NCI-H2227 (cell line): Measurements from ENCODE around the gene SNRNP35.
"Not testable (repeated sequence)": the region's sequence is repeated elsewhere in the genome, so short reads cannot be mapped to it uniquely, and the experiment has no call there.

Experiments used
- DNase-seq: peaks from one replicate; lab custom pipeline; 2025; ENCODE audit not compliant: unreplicated experiment; lab: John Stamatoyannopoulos, UW

Gene SNRNP35

DNA sequence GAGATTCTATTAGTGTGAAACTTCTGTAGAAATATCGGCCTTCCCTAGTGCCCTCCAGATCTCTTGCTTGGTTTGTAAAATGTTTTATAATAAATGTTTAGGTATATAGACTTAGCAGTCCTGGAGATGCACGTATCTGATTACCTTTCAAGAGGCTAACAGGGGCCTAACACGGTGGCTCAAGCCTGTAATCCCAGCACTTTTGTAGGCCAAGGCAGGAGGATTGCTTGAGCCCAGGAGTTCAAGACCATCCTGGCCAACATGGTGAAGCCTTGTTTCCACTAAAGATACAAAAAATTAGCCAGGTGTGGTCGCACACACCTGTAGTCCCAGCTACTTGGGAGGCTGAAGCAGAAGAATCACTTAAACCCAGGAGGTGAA lies 11.6 kb upstream of the SNRNP35 start:
- DNase-seq, result no peak

DNA sequence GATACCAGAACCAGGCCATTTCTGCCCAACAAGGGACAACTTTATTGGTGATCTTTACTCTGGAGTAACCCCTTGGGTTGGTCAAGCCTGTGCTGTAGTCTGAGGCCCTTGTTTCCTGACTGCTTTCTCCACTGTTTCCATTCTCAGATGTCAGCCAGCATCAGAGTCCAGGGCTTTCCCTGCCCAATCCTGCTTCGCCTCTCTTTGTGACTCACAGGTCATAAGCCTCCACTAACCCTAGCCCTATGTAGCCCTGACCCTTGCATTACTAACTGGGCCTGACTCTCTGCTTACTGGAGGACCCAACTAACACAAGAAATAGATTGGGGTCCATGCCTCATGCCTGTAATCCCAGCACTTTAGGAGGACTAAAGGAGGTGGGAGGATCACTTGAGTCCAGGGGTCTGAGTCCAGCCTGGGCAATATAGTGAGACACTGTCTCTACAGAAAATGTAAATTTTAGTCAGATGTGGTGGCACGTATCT lies 8.6 kb upstream of the SNRNP35 start:
- DNase-seq, result no peak

DNA sequence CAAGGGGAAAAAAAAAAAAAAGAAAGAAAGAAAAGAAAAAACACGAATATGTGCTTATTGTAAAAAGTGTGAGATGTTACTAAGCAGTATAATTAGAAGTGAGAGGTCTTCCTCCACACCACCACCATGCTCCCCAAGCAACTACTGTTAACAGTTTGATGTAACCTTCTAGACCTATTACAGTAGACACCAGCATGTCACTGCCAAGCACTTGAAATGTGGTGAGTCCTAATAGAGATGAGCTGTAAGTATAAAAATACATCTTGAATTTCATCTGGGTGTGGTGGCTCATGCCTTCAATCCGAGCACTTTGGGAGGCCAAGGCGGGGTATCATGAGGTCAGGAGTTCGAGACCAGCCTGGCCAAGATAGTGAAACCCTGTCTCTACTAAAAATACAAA lies 8.1 kb upstream of the SNRNP35 start:
- DNase-seq, result no peak

DNA sequence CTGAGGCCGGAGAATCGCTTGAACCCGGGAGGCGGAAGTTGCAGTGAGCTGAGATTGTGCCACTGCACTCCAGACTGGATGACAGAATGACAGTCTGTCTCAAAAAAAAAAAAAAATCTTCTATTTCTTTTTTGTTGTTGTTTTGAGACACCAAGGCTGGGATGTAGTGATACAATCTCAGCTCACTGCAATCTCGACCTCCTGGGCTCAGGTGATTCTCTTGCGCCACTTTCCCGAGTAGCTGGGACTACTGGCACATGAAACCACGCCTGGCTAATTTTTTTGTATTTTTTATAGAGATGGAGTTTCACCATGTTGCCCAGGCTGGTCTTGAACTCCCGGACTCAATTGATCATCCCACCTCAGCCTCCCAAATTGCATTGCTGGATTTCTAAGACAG lies 7.3 kb upstream of the SNRNP35 start:
- no peak for DNase-seq

DNA sequence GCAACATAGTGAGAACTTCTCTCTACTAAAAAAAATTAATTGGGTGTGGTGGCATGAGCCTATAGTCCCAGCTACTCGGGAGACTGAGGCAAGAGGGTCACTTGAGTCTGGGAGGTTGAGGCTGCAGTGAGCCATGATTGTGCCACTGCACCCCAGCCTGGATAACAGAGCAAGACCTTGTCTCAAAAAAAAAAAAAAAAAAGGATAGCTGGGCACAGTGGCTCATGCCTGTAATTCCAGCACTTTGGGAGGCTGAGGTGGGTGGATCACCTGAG lies 5.7 kb upstream of the SNRNP35 start:
- DNase-seq, result not testable (repeated sequence)

DNA sequence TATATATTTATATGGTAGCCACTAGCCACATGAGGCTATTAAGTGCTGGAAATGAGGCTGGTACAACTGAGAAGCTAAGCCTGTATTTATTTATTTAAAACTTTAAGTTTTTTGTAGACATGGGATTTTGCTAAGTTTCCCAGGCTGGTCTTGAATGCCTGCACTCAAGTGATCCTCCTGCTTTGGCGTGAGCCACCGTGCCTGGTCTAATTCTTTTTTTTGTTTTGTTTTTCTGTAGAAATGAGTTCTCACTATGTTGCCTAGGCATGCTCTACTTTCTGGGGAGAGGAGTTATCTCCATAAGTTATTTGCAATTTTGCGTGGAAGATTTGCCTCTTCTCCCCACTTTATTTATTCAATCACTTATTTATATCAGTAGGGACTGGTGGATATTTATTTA lies 4.8 kb upstream of the SNRNP35 start:
- DNase-seq, result no peak

DNA sequence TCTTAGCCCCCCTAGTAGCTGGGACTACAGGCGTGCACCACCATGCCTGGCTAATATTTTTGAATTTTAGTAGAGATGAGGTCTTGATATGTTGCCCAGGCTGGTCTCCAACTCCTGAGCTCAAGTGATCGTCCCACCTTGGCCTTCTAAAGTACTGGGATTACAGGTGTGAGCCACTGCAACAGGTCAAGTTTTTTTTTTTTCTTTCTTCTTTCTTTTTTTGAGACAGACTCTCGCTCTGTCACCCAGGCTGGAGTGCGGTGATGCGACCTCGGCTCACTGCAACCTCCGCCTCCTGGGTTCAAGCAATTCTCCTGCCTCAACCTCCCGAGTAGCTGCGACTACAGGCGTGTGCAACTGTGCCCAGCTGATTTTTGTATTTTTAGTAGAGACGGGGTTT lies 5.2 kb downstream of the SNRNP35 start:
- not testable (repeated sequence) for DNase-seq

DNA sequence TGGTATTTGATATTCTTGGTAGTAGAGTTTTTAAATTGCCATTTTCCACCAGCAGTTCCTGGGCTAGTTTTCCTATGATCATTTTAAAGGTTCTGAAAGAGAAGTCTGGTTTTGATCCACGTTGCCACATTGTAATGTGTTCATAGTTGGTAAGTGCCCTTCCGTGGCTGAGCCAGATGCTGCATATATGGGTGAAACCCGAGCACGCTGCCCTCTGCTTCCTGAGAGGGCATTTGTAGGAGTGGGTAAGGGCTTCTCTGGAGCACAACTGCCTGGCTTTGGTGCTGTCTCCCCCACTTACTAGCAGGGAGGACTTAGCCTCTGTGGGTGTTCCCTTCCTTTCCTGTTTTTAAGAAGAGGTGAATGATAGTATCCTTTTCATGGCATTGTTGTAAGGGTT lies 7.1 kb downstream of the SNRNP35 start:
- DNase-seq, result no peak

DNA sequence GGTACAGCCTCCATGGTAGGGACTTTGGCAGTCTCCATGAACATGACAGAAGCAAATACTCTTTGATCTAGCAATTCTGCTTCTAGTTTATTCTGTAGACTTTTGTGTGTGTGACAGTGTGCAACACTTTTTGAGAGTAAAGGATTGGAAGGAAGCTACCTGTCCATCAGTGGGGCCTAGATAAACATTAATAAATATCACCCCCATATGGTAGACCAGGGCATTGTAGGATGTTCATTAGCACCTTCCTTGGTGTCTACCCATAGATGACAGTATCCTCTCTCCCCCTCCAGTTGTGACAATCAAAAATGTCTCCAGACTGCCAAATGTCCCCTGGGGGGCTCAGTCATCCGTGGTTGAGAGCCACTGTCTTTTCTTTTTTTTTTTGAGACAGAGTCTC lies 10.8 kb downstream of the SNRNP35 start:
- no peak for DNase-seq

DNA sequence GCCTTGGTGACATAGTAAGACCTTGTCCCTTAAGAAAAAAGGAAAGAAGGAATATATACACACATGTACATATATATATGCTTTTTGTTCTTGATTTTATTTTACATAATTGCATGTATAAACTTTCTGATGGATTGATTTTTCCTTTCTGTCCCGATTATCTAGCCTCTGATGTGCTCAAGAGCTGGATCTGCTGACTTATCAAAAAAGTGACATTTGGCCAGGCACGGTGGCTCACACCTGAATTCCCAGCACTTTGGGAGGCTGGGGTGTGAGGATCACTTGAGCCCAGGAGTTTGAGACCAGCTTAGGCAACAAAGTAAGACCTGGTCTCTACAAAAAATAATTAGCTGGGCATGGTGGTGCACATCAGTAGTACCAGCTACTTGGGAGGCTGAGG lies 12.0 kb downstream of the SNRNP35 start:
- DNase-seq, result no peak

DNA sequence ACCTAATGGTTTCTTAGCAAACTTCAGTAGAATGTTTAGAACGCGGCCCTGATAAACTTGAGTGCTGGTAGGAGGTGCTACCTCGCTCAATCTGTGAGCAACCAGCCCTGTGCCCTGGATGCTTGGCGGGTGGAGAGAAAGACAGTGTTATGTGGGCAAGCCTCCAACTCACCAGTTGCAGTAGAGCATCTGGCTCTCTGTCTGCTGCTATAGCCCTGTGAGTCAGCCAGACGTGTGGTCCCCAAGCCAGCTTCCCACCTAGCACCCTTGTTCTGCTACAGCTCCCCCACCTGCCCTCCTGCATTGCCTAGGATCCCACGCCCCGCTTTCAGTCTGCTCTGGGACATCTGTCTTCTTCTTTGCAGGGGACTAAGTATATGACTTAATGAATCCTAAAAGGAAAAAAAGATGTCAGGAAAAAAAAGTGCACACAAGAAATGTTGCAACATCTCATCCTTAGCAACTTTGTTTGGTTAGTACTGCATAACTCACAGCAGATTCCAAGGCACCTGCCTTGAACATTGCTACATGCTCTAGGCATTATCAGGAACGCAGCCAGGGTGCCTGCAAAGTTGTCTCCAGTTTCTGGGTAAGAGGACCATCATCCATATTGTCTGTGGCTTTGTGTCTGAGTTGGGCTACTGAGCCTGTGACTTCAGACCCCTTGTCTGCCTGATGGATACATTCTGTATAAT lies 13.6 kb downstream of the SNRNP35 start:
- no peak for DNase-seq

DNA sequence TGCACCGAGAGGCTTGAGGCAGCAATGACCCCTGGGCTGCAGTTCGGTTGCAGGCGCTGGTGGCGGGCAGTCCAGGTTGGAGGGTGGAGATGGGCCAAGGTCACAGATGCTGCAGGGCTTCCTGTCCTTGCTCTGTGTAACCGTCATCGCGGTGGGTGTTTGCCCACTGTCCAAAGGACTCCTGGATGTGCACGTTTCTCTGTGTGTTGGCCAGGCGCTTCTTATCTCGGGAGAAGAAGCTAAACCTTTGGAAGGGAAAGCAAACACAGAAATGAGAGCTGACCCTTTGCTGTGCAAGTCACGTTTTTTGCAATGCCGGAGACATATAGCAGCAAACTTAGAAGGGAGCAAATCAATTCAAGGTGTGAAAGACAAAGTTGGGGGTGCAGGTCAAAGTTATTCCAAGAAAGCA lies 14.5 kb downstream of the SNRNP35 start:
- no peak for DNase-seq

DNA sequence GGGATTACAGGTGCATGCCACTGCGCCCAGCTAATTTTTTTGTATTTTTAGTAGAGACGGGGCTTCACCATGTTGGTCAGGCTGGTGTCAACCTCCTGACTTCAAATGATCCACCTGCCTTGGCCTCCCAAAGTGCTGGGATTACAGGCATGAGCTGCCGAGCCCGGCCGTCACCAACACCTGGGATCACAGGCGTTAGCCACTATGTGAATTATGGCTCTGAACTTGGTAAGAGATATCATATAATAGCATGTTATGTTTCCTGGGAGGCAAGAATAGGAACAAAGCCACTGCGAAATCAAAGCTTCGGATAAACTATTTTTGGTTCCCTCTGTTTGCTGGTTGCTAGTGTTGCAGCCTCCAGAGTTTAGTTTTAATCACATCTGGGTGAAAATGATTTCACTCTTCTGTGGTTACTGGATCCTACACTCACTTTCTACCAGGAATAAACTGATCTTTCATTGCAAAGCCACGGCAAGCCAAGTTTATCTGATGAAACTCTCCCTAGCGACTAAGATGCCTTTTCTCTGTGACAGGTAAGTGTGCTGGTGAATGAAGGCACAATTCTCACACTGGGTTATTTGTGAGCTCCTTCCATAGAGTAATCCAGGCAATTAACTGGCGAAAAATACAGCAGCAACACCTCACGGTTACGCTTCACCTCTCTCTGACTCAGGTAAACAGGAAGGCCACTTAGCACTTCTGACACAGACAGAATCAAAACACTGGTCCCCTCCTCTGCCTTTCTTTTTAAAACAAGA lies 16.7 kb downstream of the SNRNP35 start:
- no peak for DNase-seq

DNA sequence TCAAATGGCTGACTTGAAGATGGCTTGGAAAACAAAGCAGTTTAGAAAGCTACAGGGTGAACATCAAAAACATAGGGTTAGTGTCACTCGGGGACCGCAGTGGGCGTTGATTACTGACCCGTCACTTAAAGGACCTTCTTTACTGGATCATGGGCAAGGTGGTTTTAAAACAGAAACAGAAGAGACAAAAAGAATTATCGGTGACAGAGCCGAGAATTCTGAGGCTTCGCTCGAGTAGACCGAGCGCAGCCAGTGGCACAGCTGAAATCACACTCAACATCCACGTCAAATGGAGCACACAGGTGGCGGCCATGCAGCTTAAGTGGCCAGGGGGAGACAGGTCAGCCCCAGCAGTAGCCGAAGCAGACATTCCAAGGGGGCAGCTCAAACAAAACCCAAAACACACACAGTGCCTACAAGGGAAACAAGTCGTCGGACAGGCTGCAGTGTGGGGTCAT lies 17.3 kb downstream of the SNRNP35 start:
- DNase-seq, result no peak

DNA sequence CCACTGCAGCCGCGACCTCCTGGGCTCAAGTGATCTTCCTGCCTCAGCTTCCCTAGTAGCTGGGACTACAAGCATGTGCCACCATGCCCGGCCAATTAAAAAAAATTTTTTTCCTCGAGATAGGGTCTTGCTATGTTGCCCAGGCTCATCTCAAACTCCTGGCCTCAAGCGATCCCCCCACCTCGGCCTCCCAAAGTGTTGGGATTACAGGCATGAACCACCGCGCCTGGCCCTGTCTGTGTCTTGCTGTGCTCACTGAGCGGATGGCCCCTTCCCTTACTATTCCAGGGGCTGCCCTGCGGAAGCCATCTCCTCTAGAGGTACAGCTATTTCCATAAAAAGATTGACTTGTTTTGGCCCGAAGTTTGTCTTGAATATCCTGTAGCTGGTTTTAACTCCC lies 20.1 kb downstream of the SNRNP35 start:
- no peak for DNase-seq

DNA sequence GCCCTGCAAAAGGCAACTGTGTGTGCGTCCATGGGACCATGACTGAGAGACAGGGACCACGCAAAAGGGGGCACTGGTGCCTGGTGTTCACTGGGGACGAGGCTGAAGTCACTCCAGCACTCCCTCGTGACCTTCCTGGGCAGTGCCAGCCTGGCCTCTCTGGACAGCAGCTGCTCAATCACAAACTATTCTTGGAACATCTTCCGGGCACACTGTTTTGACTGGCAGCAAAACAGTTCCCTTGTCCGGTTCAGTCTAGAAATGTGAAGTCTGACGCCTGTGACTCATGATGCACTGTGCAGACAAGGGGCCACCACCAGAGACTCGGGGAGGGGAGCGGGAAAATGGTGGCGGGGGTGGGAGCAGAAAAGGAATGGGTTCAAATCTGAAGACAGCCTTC lies 20.8 kb downstream of the SNRNP35 start:
- DNase-seq, result no peak

DNA sequence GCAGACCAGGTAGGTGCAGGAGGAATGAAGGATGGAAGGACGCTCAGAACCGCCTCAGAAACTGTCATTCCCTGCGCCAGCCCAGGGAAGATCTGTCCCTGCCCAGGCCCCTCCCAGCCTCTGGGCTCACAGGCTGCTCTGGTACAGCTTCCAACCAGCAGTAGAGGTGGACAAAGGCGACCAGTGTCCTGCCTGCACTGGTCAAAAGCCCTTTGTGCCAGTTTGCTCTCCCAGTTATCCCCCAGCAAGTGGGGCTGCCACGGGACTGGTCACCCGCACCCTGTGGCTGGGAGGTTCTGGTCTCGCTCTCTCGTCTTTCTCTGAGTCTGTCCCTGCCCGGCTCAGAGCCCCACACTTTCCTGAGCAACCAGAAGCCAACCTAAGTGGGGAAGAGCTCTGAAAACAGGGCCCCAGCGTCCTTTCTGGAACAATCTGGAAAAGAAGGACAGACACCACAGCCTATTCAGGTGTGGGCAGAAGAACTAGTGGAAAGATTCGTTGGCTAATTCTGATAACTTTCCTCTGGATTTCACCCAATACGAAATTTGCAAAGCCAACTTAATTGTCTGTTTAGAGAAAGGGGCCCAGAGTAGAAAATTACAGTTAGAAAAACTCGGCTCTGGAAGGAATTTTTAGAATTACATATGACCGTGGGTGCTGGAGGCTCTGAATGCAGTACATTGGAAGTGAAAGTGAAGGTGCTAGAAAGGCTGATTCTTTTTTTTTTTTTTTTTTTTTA lies 21.7 kb downstream of the SNRNP35 start:
- no peak for DNase-seq

DNA sequence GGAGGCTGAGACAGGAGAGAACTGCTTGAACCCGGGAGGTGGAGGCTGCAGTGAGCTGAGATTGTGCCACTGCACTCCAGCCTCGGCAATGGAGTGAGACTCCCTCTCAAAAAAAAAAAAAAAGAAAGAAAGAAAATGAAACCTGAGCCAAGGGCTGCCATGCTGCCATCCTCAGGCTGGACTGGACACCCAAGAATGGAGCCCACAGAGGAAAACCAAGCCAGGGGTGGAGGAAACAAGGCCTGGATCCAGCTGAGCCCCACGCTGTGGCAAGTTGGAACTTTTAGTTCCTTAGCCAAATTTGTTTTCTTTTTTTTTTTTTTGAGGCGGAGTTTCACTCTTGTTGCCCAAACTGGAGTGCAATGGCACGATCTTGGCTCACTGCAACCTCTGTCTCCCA lies 23.3 kb downstream of the SNRNP35 start:
- not testable (repeated sequence) for DNase-seq

DNA sequence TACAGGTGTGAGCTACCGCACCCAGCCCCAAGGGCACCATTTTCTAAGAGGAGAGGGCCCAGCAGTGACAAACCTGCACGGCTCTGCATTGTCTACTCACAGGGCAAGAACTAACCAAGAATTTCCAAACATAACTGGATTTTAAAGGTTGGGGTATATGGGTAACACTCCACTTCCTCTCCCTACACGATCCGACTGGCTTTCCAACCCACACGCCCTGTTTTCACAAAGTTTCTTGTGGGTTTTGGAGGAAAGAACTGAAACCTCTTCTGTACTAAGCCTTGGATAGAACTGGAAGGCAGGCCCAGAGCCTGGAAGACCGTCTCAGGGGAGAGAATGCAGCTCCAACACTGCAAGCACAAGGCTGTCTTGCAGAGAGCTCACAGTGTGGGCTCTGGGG lies 24.9 kb downstream of the SNRNP35 start:
- DNase-seq, result no peak

DNA sequence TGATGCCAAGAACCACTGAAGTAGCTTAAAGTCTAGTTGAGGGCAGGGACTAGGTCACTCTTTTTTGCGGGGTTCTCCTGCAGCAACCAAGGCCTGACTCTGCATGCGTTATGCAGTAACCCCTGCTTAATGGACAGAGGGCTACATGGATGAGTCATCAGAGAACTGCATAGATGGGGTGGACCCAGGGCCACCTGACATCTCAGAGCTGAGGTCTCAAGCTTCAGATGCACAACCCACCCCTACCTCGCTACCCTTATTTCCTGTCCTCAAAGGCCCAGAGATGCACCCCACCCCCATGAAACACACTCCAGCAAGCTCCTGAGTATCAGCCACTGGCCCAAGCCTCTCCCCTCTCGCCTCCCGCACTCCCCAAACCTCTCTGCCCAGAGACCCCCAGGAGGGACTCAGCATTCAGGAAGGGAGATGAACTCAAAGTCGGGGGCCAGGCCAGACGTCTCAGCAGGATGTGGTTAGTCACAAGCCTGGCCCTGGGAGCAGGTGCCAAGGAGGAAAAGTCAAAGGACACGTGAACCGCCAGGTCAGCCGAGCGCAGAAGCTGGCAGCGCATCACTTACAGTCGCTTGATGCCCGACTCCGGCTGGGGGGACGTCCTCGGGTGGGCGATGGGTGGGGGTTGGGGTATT lies 25.8 kb downstream of the SNRNP35 start:
- no peak for DNase-seq

DNA sequence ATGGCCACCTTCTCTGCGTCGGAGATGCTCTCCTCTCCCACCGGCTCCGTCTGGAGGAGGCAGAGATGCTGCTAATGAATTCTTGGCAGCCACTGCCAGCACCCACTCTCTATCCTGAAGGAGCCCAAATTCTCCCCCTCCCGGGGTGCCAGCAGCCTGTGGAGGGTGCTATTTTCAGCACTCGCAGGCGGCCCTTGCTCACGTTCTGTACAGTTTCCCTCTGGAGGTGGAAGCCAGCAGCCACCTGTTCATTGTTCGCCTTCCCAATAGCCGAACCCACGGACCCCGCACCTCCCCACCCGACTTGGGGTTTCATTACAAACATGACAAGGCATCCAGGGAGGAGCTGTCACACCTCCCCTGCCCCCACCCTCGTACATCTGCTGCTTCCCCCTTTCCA lies 27.8 kb downstream of the SNRNP35 start:
- no peak for DNase-seq

DNA sequence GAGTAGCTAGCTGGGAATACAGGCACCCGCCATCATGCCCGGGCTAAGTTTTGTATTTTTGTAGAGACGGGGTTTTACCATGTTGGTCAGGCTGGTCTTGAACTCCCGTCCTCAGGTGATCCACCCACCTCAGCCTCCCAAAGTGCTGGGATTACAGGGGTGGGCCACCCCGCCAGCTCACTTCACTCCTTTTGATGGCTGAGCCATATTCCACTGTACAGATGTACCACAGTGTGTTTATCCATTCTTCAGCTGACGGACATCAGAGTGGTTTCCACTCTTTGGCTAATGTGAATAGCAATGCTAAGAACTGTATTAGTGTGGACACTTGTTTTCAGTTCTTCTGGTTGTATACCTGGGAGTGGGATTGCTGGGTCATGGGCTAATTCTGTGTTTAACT lies 29.5 kb downstream of the SNRNP35 start:
- no peak for DNase-seq
